ENCODE measurements around the gene MYH7. TPM values are rescaled to one million over a fixed set of nuclear protein-coding genes. Genes with fewer than 3 reads are reported as not detected.
"Not testable (repeated sequence)": the region's sequence is repeated elsewhere in the genome, so short reads cannot be mapped to it uniquely, and the experiment has no call there.

Gene MYH7
- total and polyA plus RNA-seq, 2 donors (not counting 1 experiment from before 2014, with no cell fraction given) = not detected

- Histone ChIP-seq H3K4me2 (ENCODE audit: extremely low read depth, insufficient read depth, low read length) (no peak overlapping the region), H3K9ac (ENCODE audit: insufficient read depth, low read length) (no peak overlapping the region), H4K20me1 (ENCODE audit: control insufficient read depth, extremely low read depth, insufficient read depth, low read length) (no peaks in the 10 kb centered on the region), H2AFZ (ENCODE audit: low read length) (no peak overlapping the region), H3K4me1 (ENCODE audit: control insufficient read depth, extremely low read depth, insufficient read depth, low read length) (no peaks in the 10 kb centered on the region), H3K27me3 (ENCODE audit: control insufficient read depth, insufficient read depth, low read length) (peaks cover 3% of the 10 kb centered on the region), H3K4me3 (replicated peaks in 1 of 4; ENCODE audit: control extremely low read depth in 1 of 4, insufficient read depth in 1 of 4, low read depth in 3 of 4, low read length in 4 of 4) (no peak overlapping the region), H3K79me2 (ENCODE audit: control insufficient read depth, insufficient read depth, low read length) (no peaks in the 10 kb centered on the region), H3K9me3 (ENCODE audit: control insufficient read depth, insufficient read depth, low read depth, low read length) (no peaks in the 10 kb centered on the region), H3K36me3 (ENCODE audit: control insufficient read depth, insufficient read depth, low read length) (no peaks in the 10 kb centered on the region), H3K27ac (ENCODE audit: insufficient read depth, low read length) (no peak overlapping the region)
- TF ChIP-seq, protein P1, sequence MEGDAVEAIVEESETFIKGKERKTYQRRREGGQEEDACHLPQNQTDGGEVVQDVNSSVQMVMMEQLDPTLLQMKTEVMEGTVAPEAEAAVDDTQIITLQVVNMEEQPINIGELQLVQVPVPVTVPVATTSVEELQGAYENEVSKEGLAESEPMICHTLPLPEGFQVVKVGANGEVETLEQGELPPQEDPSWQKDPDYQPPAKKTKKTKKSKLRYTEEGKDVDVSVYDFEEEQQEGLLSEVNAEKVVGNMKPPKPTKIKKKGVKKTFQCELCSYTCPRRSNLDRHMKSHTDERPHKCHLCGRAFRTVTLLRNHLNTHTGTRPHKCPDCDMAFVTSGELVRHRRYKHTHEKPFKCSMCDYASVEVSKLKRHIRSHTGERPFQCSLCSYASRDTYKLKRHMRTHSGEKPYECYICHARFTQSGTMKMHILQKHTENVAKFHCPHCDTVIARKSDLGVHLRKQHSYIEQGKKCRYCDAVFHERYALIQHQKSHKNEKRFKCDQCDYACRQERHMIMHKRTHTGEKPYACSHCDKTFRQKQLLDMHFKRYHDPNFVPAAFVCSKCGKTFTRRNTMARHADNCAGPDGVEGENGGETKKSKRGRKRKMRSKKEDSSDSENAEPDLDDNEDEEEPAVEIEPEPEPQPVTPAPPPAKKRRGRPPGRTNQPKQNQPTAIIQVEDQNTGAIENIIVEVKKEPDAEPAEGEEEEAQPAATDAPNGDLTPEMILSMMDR (conservative IDR thresholded peaks at IDR 0.05 in 1 of 2, IDR thresholded peaks at IDR 0.05 in 1 of 2; ENCODE audit: low read depth in 1 of 2, low read length in 2 of 2) = no peak
- no peak for TF ChIP-seq EZH2 (IDR thresholded peaks at IDR 0.05; ENCODE audit: low read length, missing control alignments)
- no peak for DNase-seq (ENCODE audit: low read depth in 2 of 2)
Observed at GRCh38 chr14:23386999-23387398, 48.5 kb downstream of the MYH7 start.

DNA sequence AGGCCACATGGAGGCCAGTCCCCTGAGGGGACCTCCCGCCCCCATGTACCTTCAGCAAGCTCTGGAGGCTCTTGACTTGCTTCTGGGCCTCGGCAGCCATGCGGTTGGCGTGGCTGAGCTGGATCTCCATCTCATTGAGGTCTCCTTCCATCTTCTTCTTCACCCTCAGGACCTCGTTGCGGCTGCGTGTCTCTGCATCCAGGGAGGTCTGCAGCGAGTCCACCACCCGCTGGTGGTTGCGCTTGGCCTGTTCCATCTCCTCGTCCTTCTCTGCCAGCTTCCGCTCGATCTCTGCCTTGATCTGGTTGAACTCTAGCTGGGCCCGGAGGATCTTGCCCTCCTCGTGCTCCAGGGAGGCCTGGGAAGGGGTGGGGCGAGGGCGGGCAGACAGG, 49.2 kb downstream of the MYH7 start:
- not testable (repeated sequence) for H3K27ac ChIP-seq (ENCODE audit: insufficient read depth, low read length); H4K20me1 ChIP-seq (ENCODE audit: control insufficient read depth, extremely low read depth, insufficient read depth, low read length)

GRCh38 chr14:23385642-23386265, 49.7 kb downstream of the MYH7 start:
- Histone ChIP-seq H3K27ac (ENCODE audit: insufficient read depth, low read length) (no peak overlapping the region), H3K9ac (ENCODE audit: insufficient read depth, low read length) (no peak overlapping the region), H3K4me1 (ENCODE audit: control insufficient read depth, extremely low read depth, insufficient read depth, low read length) (no peaks in the 10 kb centered on the region), H3K27me3 (ENCODE audit: control insufficient read depth, insufficient read depth, low read length) (no peaks in the 10 kb centered on the region), H3K4me3 (replicated peaks in 1 of 4; ENCODE audit: control extremely low read depth in 1 of 4, insufficient read depth in 1 of 4, low read depth in 3 of 4, low read length in 4 of 4) (no peak overlapping the region), H3K9me3 (ENCODE audit: control insufficient read depth, insufficient read depth, low read depth, low read length) (no peaks in the 10 kb centered on the region), H2AFZ (ENCODE audit: low read length) (no peak overlapping the region), H3K79me2 (ENCODE audit: control insufficient read depth, insufficient read depth, low read length) (no peaks in the 10 kb centered on the region), H3K36me3 (ENCODE audit: control insufficient read depth, insufficient read depth, low read length) (no peaks in the 10 kb centered on the region), H3K4me2 (ENCODE audit: extremely low read depth, insufficient read depth, low read length) (no peak overlapping the region), H4K20me1 (ENCODE audit: control insufficient read depth, extremely low read depth, insufficient read depth, low read length) (no peaks in the 10 kb centered on the region)
- TF ChIP-seq, protein P1 (conservative IDR thresholded peaks at IDR 0.05 in 1 of 2, IDR thresholded peaks at IDR 0.05 in 1 of 2; ENCODE audit: low read depth in 1 of 2, low read length in 2 of 2) = no peak
- no peak for TF ChIP-seq EZH2 (IDR thresholded peaks at IDR 0.05; ENCODE audit: low read length, missing control alignments)
- no peak for DNase-seq (ENCODE audit: low read depth in 2 of 2)

More for the DNA sequence above, 49.2 kb downstream of the MYH7 start:
- not testable (repeated sequence) for H3K79me2 ChIP-seq (ENCODE audit: control insufficient read depth, insufficient read depth, low read length); H3K4me2 ChIP-seq (ENCODE audit: extremely low read depth, insufficient read depth, low read length); DNase-seq (ENCODE audit: low read depth in 2 of 2); H3K36me3 ChIP-seq (ENCODE audit: control insufficient read depth, insufficient read depth, low read length); H3K9me3 ChIP-seq (ENCODE audit: control insufficient read depth, insufficient read depth, low read depth, low read length); H3K4me3 ChIP-seq (replicated peaks in 1 of 4; ENCODE audit: control extremely low read depth in 1 of 4, insufficient read depth in 1 of 4, low read depth in 3 of 4, low read length in 4 of 4); H3K27me3 ChIP-seq (ENCODE audit: control insufficient read depth, insufficient read depth, low read length); H2AFZ ChIP-seq (ENCODE audit: low read length); H3K4me1 ChIP-seq (ENCODE audit: control insufficient read depth, extremely low read depth, insufficient read depth, low read length); H3K9ac ChIP-seq (ENCODE audit: insufficient read depth, low read length)
